Esophagus muscularis mucosa (tissue), 4 donors: ENCODE data around the gene SMCO4. TPM values are rescaled to one million over a fixed set of nuclear protein-coding genes. Genes with fewer than 3 reads are reported as not detected.

ENCODE experiments used
- DNase-seq: peaks from one replicate; pipeline ENCODE4 v3.0.0-alpha.2; 2017; ENCODE audit errors: extremely low spot score
- H3K27ac ChIP-seq, 4 donors: fragments of 200-600 bp; sonication (generic); replicated peaks in 1 of 4; 1 replicate in 3 of 4; 2 replicates in 1 of 4; pipeline ENCODE4 v1.5.1; 2016 to 2019; ENCODE audit warnings: mild to moderate bottlenecking in 1 of 4
- H3K27me3 ChIP-seq, 4 donors: fragments of 200-600 bp; sonication (generic); one replicate each; pipeline versions ENCODE4 v1.5.1 to v1.6.0; 2016 to 2019
- H3K36me3 ChIP-seq, 4 donors: fragments of 200-600 bp; sonication (generic); one replicate each; pipeline ENCODE4 v1.5.1; 2016 to 2019
- H3K4me1 ChIP-seq, 4 donors: fragments of 200-600 bp; sonication (generic); one replicate each; pipeline ENCODE4 v1.5.1; 2016 to 2019
- H3K4me3 ChIP-seq, 4 donors: fragments of 200-600 bp; sonication (generic); 1 replicate in 2 of 4; 2 replicates in 2 of 4; pipeline ENCODE4 v1.5.1; 2016 to 2019; ENCODE audit warnings: mild to moderate bottlenecking in 4 of 4, moderate library complexity in 1 of 4
- H3K9me3 ChIP-seq, 4 donors: fragments of 200-600 bp; sonication (generic); 1 replicate in 3 of 4; 2 replicates in 1 of 4; pipeline ENCODE4 v1.5.1; 2016 to 2019
- CTCF ChIP-seq, 3 experiments: fragments of 200-600 bp in 2 of 3; fragments of 450-650 bp in 1 of 3; sonication (generic) in 2 of 3; IDR thresholded peaks; one replicate each; pipeline ENCODE4 v1.5.1; 2017 to 2019; ENCODE audit warnings: antibody characterized with exemption in 3 of 3, mild to moderate bottlenecking in 2 of 3, moderate library complexity in 1 of 3
- EP300 ChIP-seq: sonication (generic); formaldehyde crosslinking; IDR thresholded peaks from one replicate; pipeline ENCODE4 v1.6.1; 2017; ENCODE audit warnings: antibody characterized with exemption
- POLR2A ChIP-seq: fragments of 450-650 bp; IDR thresholded peaks from one replicate; pipeline ENCODE4 v1.6.1; 2017; ENCODE audit warnings: antibody characterized with exemption, moderate library complexity, mild to moderate bottlenecking, low read depth
- POLR2AphosphoS5 ChIP-seq, 2 donors: sonication (generic); formaldehyde crosslinking; IDR thresholded peaks; one replicate each; pipeline ENCODE4 v1.6.1; 2017; ENCODE audit warnings: antibody characterized with exemption in 2 of 2
- WGBS: methylation state at CpG from one replicate; pipeline ENCODE4 v1.1.5; 2018; 5-methylcytosine and 5-hydroxymethylcytosine counted together
- intact Hi-C: fragments of 100-400 bp; cut with DNase I; formaldehyde crosslinking; loops from one replicate; pipeline ENCODE4 v1.15.1; 2023
- total RNA-seq, 4 donors: library from RNA; depleted of rRNA; stranded (reverse); fragments of >200 nt; gene quantifications; one replicate each; pipeline versions ENCODE4 v1.1.0 to v1.2.1, GENCODE V29; 2016

The SMCO4 gene
- total RNA-seq, 4 donors from 2014 or later: 6.2 to 18.6 (median 10.3) TPM

- WGBS: 79% methylated on average over 3 of the region's 3 CpGs
These were observed 37.5 kb downstream of the SMCO4 start for GRCh38 chr11:93505703-93506102.

GRCh38 chr11:93504110-93505095, 38.8 kb downstream of the SMCO4 start:
- no peaks in the 10 kb centered on the region for H3K9me3 ChIP-seq
- no peaks in the 10 kb centered on the region for H3K36me3 ChIP-seq
- no peaks in the 10 kb centered on the region for H3K4me1 ChIP-seq
- TF ChIP-seq POLR2AphosphoS5 (IDR thresholded peaks at IDR 0.05) (no peak), CTCF (IDR thresholded peaks at IDR 0.05) (no peak), POLR2A (no peak), EP300 (no peak)
- no peak overlapping the region for H3K4me3 ChIP-seq
- DNase-seq: no peak
- WGBS: 81% methylated on average over 3 of the region's 3 CpGs
- no peaks in the 10 kb centered on the region for H3K27me3 ChIP-seq
- intact Hi-C loops: no loop called here
- no peak overlapping the region for H3K27ac ChIP-seq

More at GRCh38 chr11:93505703-93506102, 37.5 kb downstream of the SMCO4 start:
- Histone ChIP-seq H3K9me3 (no peaks in the 10 kb centered on the region), H3K27ac (no peak overlapping the region), H3K36me3 (no peaks in the 10 kb centered on the region), H3K27me3 (no peaks in the 10 kb centered on the region), H3K4me3 (no peak overlapping the region), H3K4me1 (no peaks in the 10 kb centered on the region)
- TF ChIP-seq CTCF (IDR thresholded peaks at IDR 0.05) (no peak), POLR2AphosphoS5 (IDR thresholded peaks at IDR 0.05) (no peak), POLR2A (no peak), EP300 (no peak)
- no peak for DNase-seq
- intact Hi-C loops: no loop called here

- H3K27me3 ChIP-seq: no peaks in the 10 kb centered on the region
- 88% methylated on average over 2 of the region's 2 CpGs for WGBS
- DNase-seq: no peak
These were observed 41.3 kb downstream of the SMCO4 start for GRCh38 chr11:93501856-93502255.

GRCh38 chr11:93500759-93501158, 42.4 kb downstream of the SMCO4 start:
- H3K27ac ChIP-seq: no peak overlapping the region
- H3K27me3 ChIP-seq: no peaks in the 10 kb centered on the region
- no peaks in the 10 kb centered on the region for H3K9me3 ChIP-seq
- no peak for DNase-seq
- peaks cover 0 to 20% (median 9%) of the 10 kb centered on the region in 4 donors for H3K36me3 ChIP-seq
- no peak overlapping the region for H3K4me3 ChIP-seq
- intact Hi-C loops: no loop called here
- 92% methylated on average over 5 of the region's 5 CpGs for WGBS
- TF ChIP-seq POLR2A (no peak), CTCF (IDR thresholded peaks at IDR 0.05) (no peak), POLR2AphosphoS5 (IDR thresholded peaks at IDR 0.05) (no peak)
- no peaks in the 10 kb centered on the region for H3K4me1 ChIP-seq

More at GRCh38 chr11:93501856-93502255, 41.3 kb downstream of the SMCO4 start:
- Histone ChIP-seq H3K27ac (no peak overlapping the region), H3K4me3 (no peak overlapping the region), H3K9me3 (no peaks in the 10 kb centered on the region), H3K36me3 (peaks cover 0 to 14% (median 6%) of the 10 kb centered on the region in 4 donors), H3K4me1 (no peaks in the 10 kb centered on the region)
- intact Hi-C loops: no loop called here
- TF ChIP-seq EP300 (no peak), POLR2AphosphoS5 (IDR thresholded peaks at IDR 0.05) (no peak), POLR2A (no peak), CTCF (IDR thresholded peaks at IDR 0.05) (no peak)
